ENCODE data around the gene C10orf90.

GRCh38 chr10:126425489-126426065 is 244.9 kb downstream of the C10orf90 start:
- TF ChIP-seq CTCF (conservative IDR thresholded peaks at IDR 0.05 in 1 of 2, IDR thresholded peaks at IDR 0.05 in 1 of 2; ENCODE audit: extremely low read depth in 1 of 2, insufficient read depth in 1 of 2, low read depth in 1 of 2, low read length in 2 of 2), result no peak
- TF ChIP-seq EZH2 (IDR thresholded peaks at IDR 0.05; ENCODE audit: borderline replicate concordance, low read length), result no peak
